Measurements from ENCODE around the gene GABPB1. TPM values are rescaled to one million over a fixed set of nuclear protein-coding genes. Genes with fewer than 3 reads are reported as not detected.

Gene GABPB1
- total RNA-seq, 1 experiment from 2014 or later, result 45.0 TPM

- no peak overlapping the region for H2BK20ac ChIP-seq (ENCODE audit: low read depth, low read length, poor library complexity, severe bottlenecking)
- DNase-seq, result no peak
- no peak overlapping the region for H3K4ac ChIP-seq (ENCODE audit: low read depth, low read length)
- no peak overlapping the region for H4K91ac ChIP-seq (ENCODE audit: insufficient read length, low read depth, low read length)
- H3K23me2 ChIP-seq (ENCODE audit: insufficient read length, low read depth, low read length, poor library complexity, severe bottlenecking), result no peaks in the 10 kb centered on the region
- H3K14ac ChIP-seq (ENCODE audit: insufficient read depth, low read length), result no peak overlapping the region
- H2BK12ac ChIP-seq (ENCODE audit: insufficient read length, low read depth, low read length), result no peak overlapping the region
- no peak overlapping the region for H4K5ac ChIP-seq (ENCODE audit: insufficient read length, low read depth, low read length)
- H3K79me1 ChIP-seq (ENCODE audit: insufficient read depth, low read depth, low read length, poor library complexity, severe bottlenecking), result no peaks in the 10 kb centered on the region
- H2AFZ ChIP-seq (ENCODE audit: low read length), result no peak overlapping the region
- no peak overlapping the region for H4K8ac ChIP-seq (replicated peaks; ENCODE audit: insufficient read length, low read depth, low read length)
- no peak overlapping the region for H3K9ac ChIP-seq (ENCODE audit: extremely low read depth, insufficient read length, low read length)
- no peak overlapping the region for H3K4me2 ChIP-seq (ENCODE audit: insufficient read depth, insufficient read length, low read length)
- H3K4me1 Mint-ChIP-seq, result peaks cover 4 to 6% of the 10 kb centered on the region in 2 experiments; a peak in 3 of 4 replicates
- H3K27ac ChIP-seq (ENCODE audit: insufficient read length, low read depth, low read length), result no peak overlapping the region
- H2BK15ac ChIP-seq (ENCODE audit: low read depth, low read length), result no peak overlapping the region
- H3T11ph ChIP-seq (ENCODE audit: low read length), result no peak overlapping the region
- no peaks in the 10 kb centered on the region for H3K79me2 ChIP-seq (ENCODE audit: insufficient read depth, low read length)
- no peak overlapping the region for H3K4me3 Mint-ChIP-seq
- no peaks in the 10 kb centered on the region for H3K4me1 ChIP-seq (ENCODE audit: insufficient read depth, low read length)
- H3K27me3 Mint-ChIP-seq (ENCODE audit: low read depth), result peaks cover 3% of the 10 kb centered on the region
- H2BK120ac ChIP-seq (ENCODE audit: low read depth, low read length, poor library complexity, severe bottlenecking), result no peak overlapping the region
- no peak overlapping the region; a peak in 1 of 7 replicates for H3K27ac Mint-ChIP-seq
- no peaks in the 10 kb centered on the region for H3K36me3 Mint-ChIP-seq (ENCODE audit: insufficient read depth in 1 of 3, low read depth in 3 of 3)
- no peak for TF ChIP-seq CTCF (conservative IDR thresholded peaks at IDR 0.05)
- no peak overlapping the region for H2BK5ac ChIP-seq (ENCODE audit: insufficient read length, low read length)
- H3K9me3 Mint-ChIP-seq, result no peaks in the 10 kb centered on the region
- no peaks in the 10 kb centered on the region for H3K27me3 ChIP-seq (ENCODE audit: insufficient read depth, low read length)
- no peaks in the 10 kb centered on the region for H3K9me3 ChIP-seq (ENCODE audit: control insufficient read depth, low read depth, low read length)
- no peak overlapping the region for H3K56ac ChIP-seq (ENCODE audit: insufficient read length, low read depth, low read length)
- no peak overlapping the region for H3K23ac ChIP-seq (ENCODE audit: insufficient read length, low read depth, low read length)
- WGBS (ENCODE audit: extremely low coverage, insufficient read length, low lambda C conversion rate), result no CpG with 5 or more reads among the region's 14 CpGs
- H3K18ac ChIP-seq (ENCODE audit: insufficient read length, low read depth, low read length), result no peak overlapping the region
- H4K20me1 ChIP-seq (ENCODE audit: control insufficient read depth, insufficient read depth, insufficient read length), result no peaks in the 10 kb centered on the region
- H2AK5ac ChIP-seq (ENCODE audit: insufficient read length, low read length), result no peak overlapping the region
Observed at GRCh38 chr15:50247819-50248655, 107.0 kb downstream of the GABPB1 start.
